SK-N-MC (cell line): ENCODE measurements around the gene ANKRD17.
A peak's percentile ranks its signal among the peaks of the same experiment; 100 is the strongest.

Experiments used
- DNase-seq: peaks from one replicate; pipeline ENCODE4 v3.0.0-alpha.2; 2011; ENCODE audit warnings: low read depth, low spot score
- H3K27ac ChIP-seq: fragments of 200-600 bp; sonication (generic); 2 replicates; pipeline ENCODE4 v1.5.1; 2016; ENCODE audit warnings: mixed run types
- H3K36me3 ChIP-seq: fragments of 200-600 bp; sonication (generic); 2 replicates; pipeline ENCODE4 v1.6.1; 2017; ENCODE audit warnings: antibody characterized with exemption, low read length, mixed read lengths; ENCODE audit not compliant: insufficient read depth
- H3K4me3 ChIP-seq: fragments of 200-600 bp; sonication (generic); 2 replicates; pipeline ENCODE4 v1.5.1; 2016
- H3K9ac ChIP-seq: fragments of 200-600 bp; sonication (generic); 2 replicates; pipeline ENCODE4 v1.8.0; 2017; ENCODE audit warnings: mixed run types, mixed read lengths; ENCODE audit not compliant: insufficient read length
- H3K9me3 ChIP-seq: fragments of 200-600 bp; sonication (generic); 2 replicates; pipeline ENCODE4 v1.6.1; 2017; ENCODE audit warnings: low read depth, mild to moderate bottlenecking, antibody characterized with exemption, low read length, moderate library complexity, mixed read lengths
- EZH2 ChIP-seq: fragments of 200-600 bp; sonication (generic); IDR thresholded peaks from one replicate; pipeline ENCODE4 v1.6.1; 2017; ENCODE audit warnings: antibody characterized with exemption
- FOXP2 ChIP-seq: optimal IDR thresholded peaks from 2 replicates; pipeline ENCODE3; 2011; ENCODE audit warnings: mild to moderate bottlenecking, moderate library complexity; ENCODE audit not compliant: insufficient read depth; ENCODE audit errors: extremely low read length, control extremely low read depth
- POLR2AphosphoS5 ChIP-seq: IDR thresholded peaks from 2 replicates; pipeline ENCODE4 v1.6.1; 2012; ENCODE audit warnings: mild to moderate bottlenecking, low read depth, low read length, borderline replicate concordance

ANKRD17 gene

DNA sequence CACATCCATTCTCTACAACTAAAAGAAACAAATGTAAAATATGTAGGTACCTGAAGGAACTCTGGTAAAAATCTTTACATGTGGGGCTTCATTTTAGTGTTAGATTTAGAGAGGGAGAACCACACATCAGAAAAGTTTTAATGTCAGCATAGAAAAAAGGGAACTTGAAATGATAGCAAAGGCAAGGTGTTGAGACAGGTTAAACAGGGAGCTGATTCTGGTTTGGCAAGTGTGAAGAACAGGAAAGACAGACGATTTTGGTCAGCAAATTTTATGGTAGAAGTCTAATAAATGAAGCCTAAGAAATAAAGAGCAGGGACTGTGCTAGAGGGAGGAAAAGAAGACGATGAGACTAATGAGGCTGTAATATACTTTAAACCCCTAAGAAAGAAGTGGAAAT, 121.5 kb downstream of the ANKRD17 start:
- DNase-seq, result no peak
- no peak overlapping the region for H3K9ac ChIP-seq
- H3K27ac ChIP-seq, result no peak overlapping the region
- H3K36me3 ChIP-seq, result peaks cover 91% of the 10 kb centered on the region
- H3K4me3 ChIP-seq, result no peak overlapping the region
- H3K9me3 ChIP-seq, result no peaks in the 10 kb centered on the region
- no peak for TF ChIP-seq FOXP2
- TF ChIP-seq EZH2, result no peak
- TF ChIP-seq POLR2AphosphoS5, result no peak

GRCh38 chr4:73133784-73134183, 124.8 kb downstream of the ANKRD17 start:
- Histone ChIP-seq H3K27ac (no peak overlapping the region), H3K4me3 (no peak overlapping the region), H3K9ac (no peak overlapping the region), H3K36me3 (peaks cover 86% of the 10 kb centered on the region), H3K9me3 (no peaks in the 10 kb centered on the region)
- TF ChIP-seq POLR2AphosphoS5 (no peak), EZH2 (no peak), FOXP2 (no peak)
- no peak for DNase-seq

DNA sequence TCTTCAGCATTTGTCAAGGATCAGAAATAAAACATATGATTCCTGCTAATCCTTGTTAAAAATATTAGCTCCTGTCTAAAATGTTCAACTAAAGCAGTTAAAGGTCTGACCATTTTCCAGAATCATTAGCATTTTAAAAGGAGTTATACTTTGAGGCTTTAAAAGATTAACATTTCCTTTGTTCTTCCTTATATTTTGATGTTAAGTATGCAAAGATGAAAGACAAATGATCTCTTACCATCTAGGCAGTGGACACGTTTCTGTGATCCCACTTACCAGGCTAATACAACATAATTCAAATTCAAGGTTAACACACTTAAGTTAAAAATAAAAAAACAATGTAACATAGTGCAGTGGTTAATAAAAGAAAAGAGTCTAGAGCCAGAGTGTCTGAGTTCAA, 127.3 kb downstream of the ANKRD17 start:
- Histone ChIP-seq H3K9me3 (no peaks in the 10 kb centered on the region), H3K27ac (peak overlapping the region; percentile 49), H3K4me3 (no peak overlapping the region), H3K36me3 (peaks cover 84% of the 10 kb centered on the region), H3K9ac (no peak overlapping the region)
- TF ChIP-seq POLR2AphosphoS5, result no peak
- TF ChIP-seq FOXP2, result no peak
- no peak for TF ChIP-seq EZH2
- DNase-seq, result no peak

DNA sequence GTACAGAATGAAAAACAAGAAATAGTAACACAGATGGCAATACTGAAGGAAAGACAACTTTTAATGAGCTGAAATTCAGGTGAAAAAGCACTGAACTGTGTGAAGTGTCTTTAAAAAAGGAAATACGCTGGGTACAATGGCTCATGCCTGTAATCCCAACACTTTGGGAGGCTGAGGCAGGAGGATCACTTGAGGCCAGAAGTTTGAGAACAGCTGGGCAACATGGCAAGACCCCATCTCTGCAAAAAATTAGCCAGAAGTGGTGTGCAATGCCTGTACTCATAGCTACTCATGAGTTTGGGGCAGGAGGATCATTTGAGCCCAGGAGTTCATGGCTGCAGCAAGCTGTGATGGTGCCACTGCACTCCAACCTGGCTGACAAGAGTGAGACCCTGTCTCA, 129.3 kb downstream of the ANKRD17 start:
- DNase-seq, result no peak
- TF ChIP-seq FOXP2 (no peak), EZH2 (no peak), POLR2AphosphoS5 (no peak)
- Histone ChIP-seq H3K36me3 (peaks cover 85% of the 10 kb centered on the region), H3K4me3 (no peak overlapping the region), H3K27ac (no peak overlapping the region), H3K9me3 (no peaks in the 10 kb centered on the region), H3K9ac (no peak overlapping the region)

DNA sequence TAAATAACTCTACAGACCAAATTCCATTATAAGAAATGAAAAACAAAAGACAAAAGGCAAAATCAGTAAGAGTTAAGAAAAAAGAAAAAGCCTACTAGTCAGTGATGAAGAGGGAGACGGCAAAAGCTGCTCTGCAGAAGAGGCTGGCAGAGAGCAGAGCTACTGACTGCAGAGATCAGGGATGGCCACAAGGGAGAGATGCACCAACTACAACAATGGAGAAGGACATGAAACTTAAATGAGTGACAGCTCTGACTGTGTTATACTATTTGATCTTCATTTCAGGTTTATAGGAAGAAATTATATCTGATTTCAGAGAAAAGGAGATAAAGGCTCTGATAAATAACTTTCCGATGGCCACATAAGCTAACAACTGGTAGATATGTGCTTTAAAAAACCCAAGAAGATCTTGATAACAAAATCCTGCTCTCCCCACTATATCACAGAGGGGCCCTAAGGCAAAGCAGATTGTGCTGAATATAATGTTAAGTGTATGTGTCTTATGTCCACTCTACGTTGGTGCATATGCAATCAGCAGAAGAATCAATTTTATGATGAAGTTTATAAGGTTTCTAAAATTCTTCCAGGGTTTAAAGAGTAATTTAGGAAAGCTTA, 130.7 kb downstream of the ANKRD17 start:
- peaks cover 88% of the 10 kb centered on the region for H3K36me3 ChIP-seq
- TF ChIP-seq FOXP2 (no peak), EZH2 (no peak), POLR2AphosphoS5 (no peak)
- no peaks in the 10 kb centered on the region for H3K9me3 ChIP-seq
- H3K9ac ChIP-seq, result no peak overlapping the region
- no peak overlapping the region for H3K4me3 ChIP-seq
- DNase-seq, result no peak
- H3K27ac ChIP-seq, result no peak overlapping the region

DNA sequence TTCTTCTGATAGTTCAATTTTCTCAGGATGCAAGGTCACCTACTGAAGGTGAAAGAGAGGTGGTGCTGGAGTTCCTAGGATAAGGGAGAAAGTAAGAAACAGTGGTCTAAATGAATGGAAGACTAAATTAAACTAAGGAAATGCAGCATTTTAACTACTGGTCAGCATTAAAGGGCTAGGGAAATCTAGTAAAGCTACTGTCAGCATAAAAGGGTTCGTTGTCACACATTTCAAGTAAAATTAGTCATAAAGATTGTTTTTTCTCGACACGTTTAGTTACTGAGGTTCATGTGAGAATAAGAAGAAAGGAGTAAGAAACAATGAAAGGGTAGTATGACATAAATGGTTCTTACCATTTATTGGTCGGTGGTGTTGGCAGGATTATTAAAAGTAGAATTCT, 149.1 kb downstream of the ANKRD17 start:
- TF ChIP-seq FOXP2 (no peak), EZH2 (no peak), POLR2AphosphoS5 (no peak)
- H3K9ac ChIP-seq, result no peak overlapping the region
- no peaks in the 10 kb centered on the region for H3K9me3 ChIP-seq
- peaks cover 81% of the 10 kb centered on the region for H3K36me3 ChIP-seq
- H3K27ac ChIP-seq, result no peak overlapping the region
- DNase-seq, result no peak
- H3K4me3 ChIP-seq, result no peak overlapping the region

GRCh38 chr4:73104695-73105094, 153.9 kb downstream of the ANKRD17 start:
- Histone ChIP-seq H3K36me3 (peaks cover 85% of the 10 kb centered on the region), H3K9me3 (no peaks in the 10 kb centered on the region), H3K9ac (no peak overlapping the region), H3K4me3 (no peak overlapping the region), H3K27ac (no peak overlapping the region)
- no peak for DNase-seq
- TF ChIP-seq FOXP2 (no peak), EZH2 (no peak), POLR2AphosphoS5 (no peak)

- Histone ChIP-seq H3K9me3 (no peaks in the 10 kb centered on the region), H3K36me3 (peaks cover 85% of the 10 kb centered on the region), H3K27ac (no peak overlapping the region), H3K9ac (no peak overlapping the region), H3K4me3 (no peak overlapping the region)
- DNase-seq, result no peak
- TF ChIP-seq EZH2 (no peak), FOXP2 (no peak), POLR2AphosphoS5 (no peak)
These were observed 154.6 kb downstream of the ANKRD17 start for GRCh38 chr4:73103799-73104503.

GRCh38 chr4:73099143-73099542, 159.5 kb downstream of the ANKRD17 start:
- TF ChIP-seq EZH2 (no peak), FOXP2 (no peak), POLR2AphosphoS5 (no peak)
- Histone ChIP-seq H3K36me3 (peaks cover 91% of the 10 kb centered on the region), H3K9me3 (no peaks in the 10 kb centered on the region), H3K4me3 (no peak overlapping the region), H3K27ac (no peak overlapping the region), H3K9ac (no peak overlapping the region)
- no peak for DNase-seq
